GM12878 (cell line): ENCODE data around the gene ARL16.

ENCODE experiments used
- NFXL1 ChIP-seq: fragments of 450-650 bp; IDR thresholded peaks from 2 replicates; pipeline ENCODE4 v1.6.1; 2017; ENCODE audit warnings: antibody characterized with exemption, mild to moderate bottlenecking, borderline replicate concordance
- POLR2AphosphoS2 ChIP-seq: IDR thresholded peaks from 2 replicates; pipeline ENCODE4 v1.6.1; 2011; ENCODE audit warnings: low read depth, mild to moderate bottlenecking, low read length, improper control_type of control experiment, moderate library complexity

DNA sequence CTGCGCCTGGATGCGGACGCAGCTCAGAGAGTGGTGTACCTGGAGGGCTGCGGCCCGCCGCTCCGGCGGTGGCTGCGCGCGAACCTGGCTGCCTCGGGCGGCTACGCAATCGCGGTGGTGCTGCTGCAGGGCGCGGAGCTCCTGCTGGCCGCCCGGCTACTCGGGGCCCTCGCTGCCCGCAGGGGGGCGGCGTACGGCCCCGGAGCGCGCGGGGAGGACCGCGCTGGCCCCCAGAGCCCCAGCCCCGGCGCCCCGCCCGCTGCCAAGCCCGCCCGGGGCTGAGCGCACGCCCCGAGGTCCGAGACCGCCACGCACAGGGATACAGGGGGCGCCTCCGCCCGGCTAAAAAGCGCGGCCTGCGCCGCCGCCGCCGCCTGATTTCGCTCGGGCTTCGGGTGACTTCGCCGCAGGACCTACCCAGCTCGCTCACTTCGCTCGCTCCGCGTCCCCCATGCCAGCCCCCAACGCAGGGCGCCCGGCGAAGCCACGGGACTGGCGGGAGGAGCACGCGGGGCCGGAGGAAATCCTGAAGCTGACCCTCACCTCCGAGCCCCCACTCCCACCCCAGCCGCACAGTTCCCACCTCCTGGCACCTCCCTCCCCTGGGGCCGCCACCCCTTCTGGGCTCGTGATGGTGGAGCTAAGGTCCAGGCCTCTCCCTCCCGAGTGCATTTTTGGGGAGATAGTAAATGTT lies 35.4 kb downstream of the ARL16 start:
- TF ChIP-seq POLR2AphosphoS2, result no peak
- TF ChIP-seq NFXL1, result no peak
